Thymus (tissue), 11 donors: ENCODE results near the gene ZBTB9. TPM values are rescaled to one million over a fixed set of nuclear protein-coding genes. Genes with fewer than 3 reads are reported as not detected.

Source experiments
- DNase-seq, 9 donors: peaks; one replicate each; pipeline ENCODE4 v3.0.0-alpha.2; 2013; ENCODE audit warnings: low spot score in 9 of 9, low read depth in 6 of 9, missing footprints in 1 of 9
- H3K27ac ChIP-seq, 2 donors: one replicate each; pipeline ENCODE4 v1.5.1; 2013; ENCODE audit warnings: control low read depth in 1 of 2, low read depth in 1 of 2, low read length in 1 of 2, mild to moderate bottlenecking in 1 of 2, moderate library complexity in 1 of 2
- H3K27me3 ChIP-seq, 2 donors: one replicate each; pipeline ENCODE4 v1.5.1; 2013; ENCODE audit warnings: low read length in 1 of 2; ENCODE audit not compliant: control insufficient read depth in 2 of 2, insufficient read depth in 1 of 2
- H3K36me3 ChIP-seq, 2 donors: one replicate each; pipeline ENCODE4 v1.5.1; 2013; ENCODE audit warnings: low read length in 1 of 2, mild to moderate bottlenecking in 1 of 2, moderate library complexity in 1 of 2; ENCODE audit not compliant: control insufficient read depth in 2 of 2, insufficient read depth in 2 of 2
- H3K4me1 ChIP-seq, 2 donors: one replicate each; pipeline ENCODE4 v1.5.1; 2013; ENCODE audit warnings: low read length in 2 of 2; ENCODE audit not compliant: control insufficient read depth in 2 of 2, insufficient read depth in 2 of 2
- H3K4me3 ChIP-seq, 2 donors: one replicate each; pipeline ENCODE4 v1.5.1; 2013; ENCODE audit warnings: low read length in 2 of 2, control low read depth in 1 of 2, mild to moderate bottlenecking in 1 of 2
- H3K9me3 ChIP-seq, 2 donors: one replicate each; pipeline ENCODE4 v1.5.1; 2013; ENCODE audit warnings: low read length in 1 of 2, mild to moderate bottlenecking in 1 of 2; ENCODE audit not compliant: control insufficient read depth in 2 of 2, insufficient read depth in 1 of 2
- WGBS: extraction: QIAGEN DNeasy Blood & Tissue Kit; methylation state at CpG from one replicate; pipeline ENCODE4 v1.1.7; 2013; 5-methylcytosine and 5-hydroxymethylcytosine counted together
- polyA plus RNA-seq: library from polyadenylated mRNA; stranded (reverse); fragments of 200-250 nt; gene quantifications from one replicate; pipeline ENCODE4 v1.2.3, GENCODE V29; 2013
- total RNA-seq: library from RNA; stranded (reverse); fragments of 120-200 nt; gene quantifications from one replicate; pipeline ENCODE4 v1.2.4, GENCODE V29; 2013
- donor health status: healthy.

ZBTB9 gene
- total and polyA plus RNA-seq, 2 donors = 5.7 to 9.0 TPM

GRCh38 chr6:33411632-33412005, 42.8 kb upstream of the ZBTB9 start:
- H3K27me3 ChIP-seq = no peaks in the 10 kb centered on the region
- peak overlapping the region; percentile 57 to 88 for H3K4me3 ChIP-seq
- H3K27ac ChIP-seq = peak overlapping the region in 1 of 2 donors; percentile 53
- no peak for DNase-seq
- 80% methylated on average over 6 of the region's 6 CpGs for WGBS
- H3K4me1 ChIP-seq = peaks cover 11 to 26% of the 10 kb centered on the region in 2 donors
- H3K36me3 ChIP-seq = peaks cover 46 to 59% of the 10 kb centered on the region in 2 donors
- peaks cover 0 to 5% of the 10 kb centered on the region in 2 donors for H3K9me3 ChIP-seq

- Histone ChIP-seq H3K9me3 (peaks cover 0 to 5% of the 10 kb centered on the region in 2 donors), H3K36me3 (peaks cover 44 to 55% of the 10 kb centered on the region in 2 donors), H3K4me1 (peaks cover 19 to 34% of the 10 kb centered on the region in 2 donors), H3K4me3 (no peak overlapping the region), H3K27ac (no peak overlapping the region), H3K27me3 (no peaks in the 10 kb centered on the region)
- WGBS = 98% methylated on average over 10 of the region's 10 CpGs
- no peak for DNase-seq
Observed at GRCh38 chr6:33412140-33413009, 42.0 kb upstream of the ZBTB9 start.

GRCh38 chr6:33413241-33414120, 40.9 kb upstream of the ZBTB9 start:
- Histone ChIP-seq H3K4me1 (peaks cover 20 to 41% of the 10 kb centered on the region in 2 donors), H3K36me3 (peaks cover 44 to 45% of the 10 kb centered on the region in 2 donors), H3K27me3 (no peaks in the 10 kb centered on the region), H3K27ac (no peak overlapping the region), H3K9me3 (peaks cover 0 to 7% of the 10 kb centered on the region in 2 donors), H3K4me3 (no peak overlapping the region)
- DNase-seq = no peak
- 96% methylated on average over 14 of the region's 14 CpGs for WGBS

GRCh38 chr6:33414592-33415271, 39.6 kb upstream of the ZBTB9 start:
- no peak for DNase-seq
- Histone ChIP-seq H3K27me3 (no peaks in the 10 kb centered on the region), H3K9me3 (peaks cover 0 to 7% of the 10 kb centered on the region in 2 donors), H3K36me3 (peaks cover 44 to 45% of the 10 kb centered on the region in 2 donors), H3K4me3 (no peak overlapping the region), H3K27ac (no peak overlapping the region), H3K4me1 (peaks cover 33 to 48% of the 10 kb centered on the region in 2 donors)
- 83% methylated on average over 12 of the region's 12 CpGs for WGBS

- Histone ChIP-seq H3K9me3 (peaks cover 0 to 3% of the 10 kb centered on the region in 2 donors), H3K27ac (no peak overlapping the region), H3K27me3 (no peaks in the 10 kb centered on the region), H3K4me3 (no peak overlapping the region), H3K4me1 (peaks cover 39 to 53% of the 10 kb centered on the region in 2 donors), H3K36me3 (peaks cover 44 to 45% of the 10 kb centered on the region in 2 donors)
- no peak for DNase-seq
- 97% methylated on average over 9 of the region's 9 CpGs for WGBS
Observed at GRCh38 chr6:33415831-33416230, 38.5 kb upstream of the ZBTB9 start.

- H3K4me3 ChIP-seq = peak overlapping the region; percentile 71 to 79
- no peaks in the 10 kb centered on the region for H3K27me3 ChIP-seq
- WGBS = 84% methylated on average over 12 of the region's 12 CpGs
- H3K27ac ChIP-seq = peak overlapping the region in 1 of 2 donors; percentile 30
- H3K4me1 ChIP-seq = peaks cover 36 to 53% of the 10 kb centered on the region in 2 donors
- peaks cover 44 to 45% of the 10 kb centered on the region in 2 donors for H3K36me3 ChIP-seq
- DNase-seq = no peak
- peaks cover 0 to 3% of the 10 kb centered on the region in 2 donors for H3K9me3 ChIP-seq
Observed at GRCh38 chr6:33416386-33417127, 37.8 kb upstream of the ZBTB9 start.

- Histone ChIP-seq H3K27me3 (no peaks in the 10 kb centered on the region), H3K9me3 (peaks cover 0 to 3% of the 10 kb centered on the region in 2 donors), H3K4me3 (peak overlapping the region; percentile 71 to 79), H3K4me1 (peaks cover 37 to 50% of the 10 kb centered on the region in 2 donors), H3K36me3 (peaks cover 42 to 45% of the 10 kb centered on the region in 2 donors), H3K27ac (peak overlapping the region; percentile 92 to 94)
- WGBS = 6% methylated on average over 25 of the region's 25 CpGs
- no peak for DNase-seq
Observed at GRCh38 chr6:33417128-33417902, 37.1 kb upstream of the ZBTB9 start.
